Measurements from ENCODE around the gene C11orf21.
"Not testable (repeated sequence)": the region's sequence is repeated elsewhere in the genome, so short reads cannot be mapped to it uniquely, and the experiment has no call there.

C11orf21 gene

GRCh38 chr11:2290351-2290841 is 11.3 kb downstream of the C11orf21 start:
- Histone ChIP-seq H3K4me3 (no peak overlapping the region), H3K4me1 (no peaks in the 10 kb centered on the region), H3K9me3 (no peaks in the 10 kb centered on the region), H3K27me3 (ENCODE audit: low read depth) (peaks cover 4% of the 10 kb centered on the region; the same call in 1 of the 2 replicates), H3K36me3 (replicated peaks) (no peaks in the 10 kb centered on the region)
- DNase-seq (ENCODE audit: low spot score in 2 of 2) = peak in 1 of 2 experiments; percentile 7
- in situ Hi-C loops (cut with MboI; ENCODE audit: low sequenced_read_pairs) = no loop called here

DNA sequence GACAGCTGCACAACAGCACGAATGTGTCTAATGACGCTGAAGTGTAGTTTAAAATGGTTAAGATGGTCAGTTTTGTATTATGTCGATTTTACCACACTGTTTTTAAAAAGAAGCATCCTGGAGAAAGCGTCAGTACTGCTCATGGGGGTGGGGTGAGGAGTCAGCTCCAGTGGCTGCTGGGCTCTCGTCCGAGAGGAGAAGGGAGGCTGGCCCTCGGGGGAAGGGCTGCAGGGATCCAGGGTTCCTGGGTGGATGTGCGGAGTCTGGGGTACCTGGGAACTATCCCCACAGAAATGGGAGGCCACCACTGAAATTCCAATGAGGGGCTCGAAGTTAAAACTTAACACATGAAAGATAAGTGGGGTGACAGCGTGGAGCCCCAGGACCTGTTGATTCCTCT is 11.9 kb downstream of the C11orf21 start:
- H3K27me3 ChIP-seq (ENCODE audit: low read depth) = no peaks in the 10 kb centered on the region; the same call in 1 of the 2 replicates
- H3K9me3 ChIP-seq = no peaks in the 10 kb centered on the region
- DNase-seq (ENCODE audit: low spot score in 2 of 2) = peak in 1 of 2 experiments; percentile 1
- no peak overlapping the region for H3K4me3 ChIP-seq
- in situ Hi-C loops (cut with MboI; ENCODE audit: low sequenced_read_pairs) = no loop called here
- no peaks in the 10 kb centered on the region for H3K4me1 ChIP-seq
- H3K36me3 ChIP-seq (replicated peaks) = no peaks in the 10 kb centered on the region

- no peaks in the 10 kb centered on the region for H3K36me3 ChIP-seq (replicated peaks)
- peak in 1 of 2 experiments; percentile 2 for DNase-seq (ENCODE audit: low spot score in 2 of 2)
- no peaks in the 10 kb centered on the region for H3K9me3 ChIP-seq
- H3K4me3 ChIP-seq = no peak overlapping the region
- H3K27me3 ChIP-seq (ENCODE audit: low read depth) = no peaks in the 10 kb centered on the region; the same call in 1 of the 2 replicates
- in situ Hi-C loops (cut with MboI; ENCODE audit: low sequenced_read_pairs) = no loop called here
- H3K4me1 ChIP-seq = no peaks in the 10 kb centered on the region
Observed at GRCh38 chr11:2289350-2289749, 12.4 kb downstream of the C11orf21 start.

- Histone ChIP-seq H3K4me1 (no peaks in the 10 kb centered on the region; the same call in 1 of the 2 replicates), H3K9me3 (0 out of 2 replicates have a peak, but pooled peaks cover 2% of the 10 kb centered on the region), H3K36me3 (replicated peaks) (no peaks in the 10 kb centered on the region), H3K4me3 (no peak overlapping the region), H3K27me3 (ENCODE audit: low read depth) (0 out of 2 replicates have a peak, but pooled peaks cover 4% of the 10 kb centered on the region)
- in situ Hi-C loops (cut with MboI; ENCODE audit: low sequenced_read_pairs) = no loop called here
- DNase-seq (ENCODE audit: low spot score in 2 of 2) = peak in 1 of 2 experiments; percentile 1
Observed at GRCh38 chr11:2287091-2287490, 14.6 kb downstream of the C11orf21 start.

DNA sequence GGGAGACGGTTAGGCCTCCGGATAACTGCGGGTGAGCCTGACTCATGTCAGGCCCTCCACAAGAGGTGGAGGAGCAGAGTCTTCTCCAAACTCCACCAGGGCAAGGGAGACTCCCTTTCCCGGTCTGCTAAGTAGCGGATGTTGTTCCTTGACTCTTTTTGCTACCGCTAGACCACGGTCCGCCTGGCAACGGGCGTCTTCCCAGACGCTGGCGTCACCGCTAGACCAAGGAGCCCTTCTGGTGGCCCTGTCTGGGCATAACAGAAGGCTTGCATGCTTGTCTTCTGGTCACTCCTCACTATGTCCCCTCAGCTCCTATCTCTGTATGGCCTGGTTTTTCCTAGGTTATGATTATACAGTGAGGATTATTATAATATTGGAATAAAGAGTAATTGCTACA is 15.4 kb downstream of the C11orf21 start:
- H3K4me1 ChIP-seq; in situ Hi-C loops (cut with MboI; ENCODE audit: low sequenced_read_pairs); H3K36me3 ChIP-seq (replicated peaks); H3K4me3 ChIP-seq; H3K27me3 ChIP-seq (ENCODE audit: low read depth); H3K9me3 ChIP-seq: not testable (repeated sequence)
- peak in 1 of 2 experiments; percentile 3 for DNase-seq (ENCODE audit: low spot score in 2 of 2)

- Histone ChIP-seq H3K9me3 (0 out of 2 replicates have a peak, but pooled peaks cover 2% of the 10 kb centered on the region), H3K4me1 (peaks cover 3% of the 10 kb centered on the region; the same call in 1 of the 2 replicates), H3K27me3 (ENCODE audit: low read depth) (peaks cover 9% of the 10 kb centered on the region; the same call in 1 of the 2 replicates), H3K4me3 (no peak overlapping the region), H3K36me3 (replicated peaks) (no peaks in the 10 kb centered on the region)
- in situ Hi-C loops (cut with MboI; ENCODE audit: low sequenced_read_pairs) = no loop called here
- DNase-seq (ENCODE audit: low spot score in 2 of 2) = no peak
Observed at GRCh38 chr11:2280208-2280607, 21.5 kb downstream of the C11orf21 start.

- no peak for DNase-seq (ENCODE audit: low spot score in 2 of 2)
- Histone ChIP-seq H3K36me3 (replicated peaks) (no peaks in the 10 kb centered on the region), H3K9me3 (0 out of 2 replicates have a peak, but pooled peaks cover 2% of the 10 kb centered on the region), H3K27me3 (ENCODE audit: low read depth) (peaks cover 19% of the 10 kb centered on the region; the same call in 1 of the 2 replicates), H3K4me1 (peaks cover 3% of the 10 kb centered on the region; the same call in 1 of the 2 replicates), H3K4me3 (no peak overlapping the region)
- in situ Hi-C loops (cut with MboI; ENCODE audit: low sequenced_read_pairs) = no loop called here
Observed at GRCh38 chr11:2277933-2278523, 23.7 kb downstream of the C11orf21 start.

- Histone ChIP-seq H3K9me3 (no peaks in the 10 kb centered on the region), H3K36me3 (replicated peaks) (no peaks in the 10 kb centered on the region), H3K4me3 (no peak overlapping the region), H3K27me3 (ENCODE audit: low read depth) (peaks cover 15% of the 10 kb centered on the region; the same call in 1 of the 2 replicates), H3K4me1 (peaks cover 3% of the 10 kb centered on the region; the same call in 1 of the 2 replicates)
- DNase-seq (ENCODE audit: low spot score in 2 of 2) = no peak
- in situ Hi-C loops (cut with MboI; ENCODE audit: low sequenced_read_pairs) = no loop called here
Observed at GRCh38 chr11:2277008-2277346, 24.7 kb downstream of the C11orf21 start.

GRCh38 chr11:2276280-2277007 is 25.3 kb downstream of the C11orf21 start:
- H3K27me3 ChIP-seq (ENCODE audit: low read depth) = peaks cover 15% of the 10 kb centered on the region; the same call in 1 of the 2 replicates
- DNase-seq (ENCODE audit: low spot score in 2 of 2) = no peak
- H3K4me3 ChIP-seq = no peak overlapping the region
- H3K36me3 ChIP-seq (replicated peaks) = no peaks in the 10 kb centered on the region
- in situ Hi-C loops (cut with MboI; ENCODE audit: low sequenced_read_pairs) = no loop called here
- no peaks in the 10 kb centered on the region for H3K9me3 ChIP-seq
- peaks cover 3% of the 10 kb centered on the region; the same call in 1 of the 2 replicates for H3K4me1 ChIP-seq

GRCh38 chr11:2275334-2276279 is 26.1 kb downstream of the C11orf21 start:
- DNase-seq (ENCODE audit: low spot score in 2 of 2) = no peak
- H3K27me3 ChIP-seq (ENCODE audit: low read depth) = peaks cover 15% of the 10 kb centered on the region; the same call in 1 of the 2 replicates
- peaks cover 3% of the 10 kb centered on the region; the same call in 1 of the 2 replicates for H3K4me1 ChIP-seq
- H3K36me3 ChIP-seq (replicated peaks) = no peaks in the 10 kb centered on the region
- H3K9me3 ChIP-seq = no peaks in the 10 kb centered on the region
- in situ Hi-C loops (cut with MboI; ENCODE audit: low sequenced_read_pairs) = no loop called here
- H3K4me3 ChIP-seq = no peak overlapping the region

DNA sequence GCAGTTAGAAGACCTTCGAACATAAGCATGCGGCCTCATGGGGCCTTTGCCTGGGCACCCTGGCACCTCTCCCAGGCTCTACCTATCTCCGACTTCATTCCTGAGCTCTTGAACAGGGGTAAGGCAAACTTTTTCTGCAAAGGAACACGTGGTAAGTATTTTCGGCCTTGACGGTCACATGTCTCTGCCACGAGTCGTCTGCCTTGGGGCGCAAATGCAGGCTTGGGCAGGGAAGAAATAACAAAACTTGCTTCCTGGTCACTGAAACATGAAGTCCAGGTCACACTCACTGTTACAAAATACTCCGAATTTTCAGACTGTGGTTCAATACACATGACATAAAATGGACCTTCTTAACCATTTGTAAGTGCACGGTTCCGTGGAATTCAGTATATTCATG is 27.9 kb downstream of the C11orf21 start:
- peaks cover 3% of the 10 kb centered on the region; the same call in 1 of the 2 replicates for H3K4me1 ChIP-seq
- H3K9me3 ChIP-seq = no peaks in the 10 kb centered on the region
- H3K27me3 ChIP-seq (ENCODE audit: low read depth) = peaks cover 12% of the 10 kb centered on the region; the same call in 1 of the 2 replicates
- H3K4me3 ChIP-seq = no peak overlapping the region
- in situ Hi-C loops (cut with MboI; ENCODE audit: low sequenced_read_pairs) = no loop called here
- no peaks in the 10 kb centered on the region for H3K36me3 ChIP-seq (replicated peaks)
- DNase-seq (ENCODE audit: low spot score in 2 of 2) = no peak

GRCh38 chr11:2273311-2273710 is 28.4 kb downstream of the C11orf21 start:
- no peak for DNase-seq (ENCODE audit: low spot score in 2 of 2)
- H3K9me3 ChIP-seq = no peaks in the 10 kb centered on the region
- in situ Hi-C loops (cut with MboI; ENCODE audit: low sequenced_read_pairs) = no loop called here
- H3K27me3 ChIP-seq (ENCODE audit: low read depth) = peaks cover 12% of the 10 kb centered on the region; the same call in 1 of the 2 replicates
- H3K4me1 ChIP-seq = peaks cover 3% of the 10 kb centered on the region; the same call in 1 of the 2 replicates
- no peaks in the 10 kb centered on the region for H3K36me3 ChIP-seq (replicated peaks)
- H3K4me3 ChIP-seq = no peak overlapping the region

DNA sequence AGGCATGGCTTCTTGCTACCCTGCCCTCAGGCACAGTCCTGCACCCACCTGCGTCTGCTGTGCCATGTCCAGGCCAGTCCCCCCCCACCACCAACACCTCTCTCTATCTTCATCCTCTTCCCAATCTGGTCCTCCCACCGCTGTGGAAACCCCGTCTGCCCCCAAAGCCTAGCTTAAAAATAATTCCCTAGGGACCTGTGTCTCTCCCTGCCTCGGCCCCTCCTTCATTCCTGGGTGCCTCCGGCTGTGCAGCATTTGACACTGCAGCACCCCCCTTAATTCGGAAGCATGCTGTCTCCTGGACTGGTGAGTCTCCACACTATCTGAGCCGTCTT is 28.8 kb downstream of the C11orf21 start:
- Histone ChIP-seq H3K4me3 (no peak overlapping the region), H3K9me3 (no peaks in the 10 kb centered on the region), H3K27me3 (ENCODE audit: low read depth) (peaks cover 12% of the 10 kb centered on the region; the same call in 1 of the 2 replicates), H3K36me3 (replicated peaks) (no peaks in the 10 kb centered on the region), H3K4me1 (peaks cover 3% of the 10 kb centered on the region; the same call in 1 of the 2 replicates)
- no peak for DNase-seq (ENCODE audit: low spot score in 2 of 2)
- in situ Hi-C loops (cut with MboI; ENCODE audit: low sequenced_read_pairs) = no loop called here

Measured in HAP-1 (cell line).